Thymus (tissue), 11 donors: ENCODE measurements around the gene COPB1. TPM values are rescaled to one million over a fixed set of nuclear protein-coding genes. Genes with fewer than 3 reads are reported as not detected.

Source experiments
- DNase-seq, 9 donors: peaks; one replicate each; pipeline ENCODE4 v3.0.0-alpha.2; 2013; ENCODE audit warnings: low spot score in 9 of 9, low read depth in 6 of 9, missing footprints in 1 of 9
- H3K27ac ChIP-seq, 2 donors: one replicate each; pipeline ENCODE4 v1.5.1; 2013; ENCODE audit warnings: control low read depth in 1 of 2, low read depth in 1 of 2, low read length in 1 of 2, mild to moderate bottlenecking in 1 of 2, moderate library complexity in 1 of 2
- H3K27me3 ChIP-seq, 2 donors: one replicate each; pipeline ENCODE4 v1.5.1; 2013; ENCODE audit warnings: low read length in 1 of 2; ENCODE audit not compliant: control insufficient read depth in 2 of 2, insufficient read depth in 1 of 2
- H3K36me3 ChIP-seq, 2 donors: one replicate each; pipeline ENCODE4 v1.5.1; 2013; ENCODE audit warnings: low read length in 1 of 2, mild to moderate bottlenecking in 1 of 2, moderate library complexity in 1 of 2; ENCODE audit not compliant: control insufficient read depth in 2 of 2, insufficient read depth in 2 of 2
- H3K4me1 ChIP-seq, 2 donors: one replicate each; pipeline ENCODE4 v1.5.1; 2013; ENCODE audit warnings: low read length in 2 of 2; ENCODE audit not compliant: control insufficient read depth in 2 of 2, insufficient read depth in 2 of 2
- H3K4me3 ChIP-seq, 2 donors: one replicate each; pipeline ENCODE4 v1.5.1; 2013; ENCODE audit warnings: low read length in 2 of 2, control low read depth in 1 of 2, mild to moderate bottlenecking in 1 of 2
- H3K9me3 ChIP-seq, 2 donors: one replicate each; pipeline ENCODE4 v1.5.1; 2013; ENCODE audit warnings: low read length in 1 of 2, mild to moderate bottlenecking in 1 of 2; ENCODE audit not compliant: control insufficient read depth in 2 of 2, insufficient read depth in 1 of 2
- WGBS: extraction: QIAGEN DNeasy Blood & Tissue Kit; methylation state at CpG from one replicate; pipeline ENCODE4 v1.1.7; 2013; 5-methylcytosine and 5-hydroxymethylcytosine counted together
- polyA plus RNA-seq: library from polyadenylated mRNA; stranded (reverse); fragments of 200-250 nt; gene quantifications from one replicate; pipeline ENCODE4 v1.2.3, GENCODE V29; 2013
- total RNA-seq: library from RNA; stranded (reverse); fragments of 120-200 nt; gene quantifications from one replicate; pipeline ENCODE4 v1.2.4, GENCODE V29; 2013
- donor health status: healthy.

Gene COPB1
- total and polyA plus RNA-seq, 2 donors: 79.7 to 143 TPM

- Histone ChIP-seq H3K4me1 (peaks cover 6 to 9% of the 10 kb centered on the region in 2 donors), H3K9me3 (no peaks in the 10 kb centered on the region), H3K36me3 (peaks cover 6 to 20% of the 10 kb centered on the region in 2 donors), H3K27me3 (no peaks in the 10 kb centered on the region), H3K4me3 (peak overlapping the region; percentile 79 to 91), H3K27ac (peak overlapping the region; percentile 93)
- no peak for DNase-seq
- 32% methylated on average over 11 of the region's 11 CpGs for WGBS
Observed at GRCh38 chr11:14520747-14521151, 21.1 kb upstream of the COPB1 start.

- Histone ChIP-seq H3K36me3 (peaks cover 9 to 25% of the 10 kb centered on the region in 2 donors), H3K4me3 (peak within 1 kb of the TSS; percentile 79 to 91), H3K27ac (peak within 1 kb of the TSS; percentile 93), H3K9me3 (no peaks in the 10 kb centered on the region), H3K4me1 (peaks cover 6 to 9% of the 10 kb centered on the region in 2 donors), H3K27me3 (no peaks in the 10 kb centered on the region)
- under 1% methylated on average over 56 of the region's 56 CpGs for WGBS
- DNase-seq: peak; percentile 78 to 96 (median 90)
Observed at GRCh38 chr11:14519917-14520746, 20.5 kb upstream of the COPB1 start, which contains the start of gene PSMA1. Gene PSMA1 (minus strand): TSS chr11:14520386. CDS start chr11:14520299, 87 bp downstream.

GRCh38 chr11:14519597-14519916 is 19.9 kb upstream of the COPB1 start:
- Histone ChIP-seq H3K27ac (peak overlapping the region; percentile 75 to 93), H3K9me3 (no peaks in the 10 kb centered on the region), H3K27me3 (no peaks in the 10 kb centered on the region), H3K4me1 (peaks cover 6 to 9% of the 10 kb centered on the region in 2 donors), H3K4me3 (peak overlapping the region; percentile 79 to 91), H3K36me3 (peaks cover 12 to 30% of the 10 kb centered on the region in 2 donors)
- DNase-seq: no peak
- WGBS: 2% methylated on average over 10 of the region's 10 CpGs

- H3K27ac ChIP-seq: no peak overlapping the region
- peak overlapping the region; percentile 79 to 91 for H3K4me3 ChIP-seq
- whole genome bisulfite sequencing: 89% methylated on average over 3 of the region's 3 CpGs
- no peaks in the 10 kb centered on the region for H3K9me3 ChIP-seq
- peaks cover 6 to 9% of the 10 kb centered on the region in 2 donors for H3K4me1 ChIP-seq
- H3K36me3 ChIP-seq: peaks cover 12 to 37% of the 10 kb centered on the region in 2 donors
- H3K27me3 ChIP-seq: no peaks in the 10 kb centered on the region
- no peak for DNase-seq
Observed at GRCh38 chr11:14518820-14519219, 19.2 kb upstream of the COPB1 start.

- 98% methylated on average over 4 of the region's 4 CpGs for WGBS
- Histone ChIP-seq H3K9me3 (no peaks in the 10 kb centered on the region), H3K4me1 (peaks cover 0 to 5% of the 10 kb centered on the region in 2 donors), H3K27me3 (no peaks in the 10 kb centered on the region), H3K27ac (no peak overlapping the region), H3K4me3 (no peak overlapping the region), H3K36me3 (peaks cover 36 to 72% of the 10 kb centered on the region in 2 donors)
- DNase-seq: no peak
Observed at GRCh38 chr11:14513800-14514199, 14.2 kb upstream of the COPB1 start.

- H3K27me3 ChIP-seq: no peaks in the 10 kb centered on the region
- no peak overlapping the region for H3K4me3 ChIP-seq
- no peaks in the 10 kb centered on the region for H3K4me1 ChIP-seq
- no peaks in the 10 kb centered on the region for H3K9me3 ChIP-seq
- H3K36me3 ChIP-seq: peaks cover 35 to 61% of the 10 kb centered on the region in 2 donors
- WGBS: 97% methylated on average over 3 of the region's 3 CpGs
- no peak overlapping the region for H3K27ac ChIP-seq
- no peak for DNase-seq
Observed at GRCh38 chr11:14506532-14506931, 6.9 kb upstream of the COPB1 start.

GRCh38 chr11:14503023-14503422 is 3.4 kb upstream of the COPB1 start:
- no peaks in the 10 kb centered on the region for H3K4me1 ChIP-seq
- WGBS: 100% methylated on average over 1 of the region's 1 CpG
- H3K4me3 ChIP-seq: no peak overlapping the region
- H3K36me3 ChIP-seq: peaks cover 23 to 40% of the 10 kb centered on the region in 2 donors
- no peak for DNase-seq
- H3K27me3 ChIP-seq: no peaks in the 10 kb centered on the region
- H3K27ac ChIP-seq: no peak overlapping the region
- no peaks in the 10 kb centered on the region for H3K9me3 ChIP-seq

- Histone ChIP-seq H3K36me3 (peaks cover 18 to 43% of the 10 kb centered on the region in 2 donors), H3K27me3 (no peaks in the 10 kb centered on the region), H3K4me1 (no peaks in the 10 kb centered on the region), H3K27ac (no peak overlapping the region), H3K9me3 (no peaks in the 10 kb centered on the region), H3K4me3 (no peak overlapping the region)
- WGBS: over 99% methylated on average over 4 of the region's 4 CpGs
- DNase-seq: no peak
Observed at GRCh38 chr11:14502039-14502438, 2.4 kb upstream of the COPB1 start.

- Histone ChIP-seq H3K36me3 (peaks cover 10 to 36% of the 10 kb centered on the region in 2 donors), H3K4me3 (peak overlapping the region; percentile 90 to 96), H3K4me1 (no peaks in the 10 kb centered on the region), H3K9me3 (no peaks in the 10 kb centered on the region), H3K27ac (peak overlapping the region; percentile 91 to 93), H3K27me3 (no peaks in the 10 kb centered on the region)
- peak; percentile 44 to 85 (median 65) for DNase-seq
- WGBS: 1% methylated on average over 6 of the region's 6 CpGs
Observed at GRCh38 chr11:14500181-14500651, 605 bp upstream of the COPB1 start.
